ENCODE measurements around the gene FGD4. TPM values are rescaled to one million over a fixed set of nuclear protein-coding genes. Genes with fewer than 3 reads are reported as not detected.

Gene FGD4
- total and polyA plus RNA-seq, 2 donors from 2014 or later = 4.9 to 55.5 TPM

GRCh38 chr12:32366714-32367113 lies 32.6 kb upstream of the FGD4 start:
- peaks cover 0 to 9% (median 3%) of the 10 kb centered on the region in 3 donors for H3K4me1 ChIP-seq (ENCODE audit: control insufficient read depth in 2 of 3, insufficient read depth in 2 of 3, low read depth in 1 of 3, low read length in 3 of 3)
- H3K9me3 ChIP-seq (ENCODE audit: control insufficient read depth in 2 of 3, insufficient read depth in 1 of 3, low read length in 3 of 3) = no peaks in the 10 kb centered on the region
- peak; percentile 96 for FAIRE-seq
- no peaks in the 10 kb centered on the region for H3K36me3 ChIP-seq (ENCODE audit: control insufficient read depth in 2 of 3, insufficient read depth in 3 of 3, low read length in 3 of 3)
- H3K27ac ChIP-seq (ENCODE audit: low read depth in 2 of 2, low read length in 2 of 2) = no peak overlapping the region
- H3K4me3 ChIP-seq (ENCODE audit: low read length in 3 of 3) = no peak overlapping the region
- peak in 2 of 5 donors; percentile 54 to 61 for DNase-seq
- H3K27me3 ChIP-seq (ENCODE audit: control insufficient read depth, insufficient read depth, low read length) = no peaks in the 10 kb centered on the region
- H3K9ac ChIP-seq (ENCODE audit: low read length in 3 of 3) = no peak overlapping the region
- intact Hi-C loops (cut with DNase I) = loop anchor here (10.0 kb wide), 1 partner anchor 298 kb away; no protein-coding TSS in a partner anchor
- TF ChIP-seq CTCF (IDR thresholded peaks at IDR 0.05; ENCODE audit: borderline replicate concordance, extremely low read depth, insufficient read depth) = no peak

- intact Hi-C loops (cut with DNase I) = loop anchor here (10.0 kb wide), 1 partner anchor 297 kb away; no protein-coding TSS in a partner anchor
- FAIRE-seq (no peak), DNase-seq (peak in 3 of 5 donors; percentile 21 to 37 (median 30))
- no peaks in the 10 kb centered on the region for H3K9me3 ChIP-seq (ENCODE audit: control insufficient read depth in 2 of 3, insufficient read depth in 1 of 3, low read length in 3 of 3)
- no peak overlapping the region for H3K9ac ChIP-seq (ENCODE audit: low read length in 3 of 3)
- H3K4me3 ChIP-seq (ENCODE audit: low read length in 3 of 3) = no peak overlapping the region
- H3K27ac ChIP-seq (ENCODE audit: low read depth in 2 of 2, low read length in 2 of 2) = no peak overlapping the region
- H3K36me3 ChIP-seq (ENCODE audit: control insufficient read depth in 2 of 3, insufficient read depth in 3 of 3, low read length in 3 of 3) = no peaks in the 10 kb centered on the region
- TF ChIP-seq CTCF (IDR thresholded peaks at IDR 0.05; ENCODE audit: borderline replicate concordance, extremely low read depth, insufficient read depth) = no peak
- H3K27me3 ChIP-seq (ENCODE audit: control insufficient read depth, insufficient read depth, low read length) = no peaks in the 10 kb centered on the region
- peaks cover 0 to 9% (median 3%) of the 10 kb centered on the region in 3 donors for H3K4me1 ChIP-seq (ENCODE audit: control insufficient read depth in 2 of 3, insufficient read depth in 2 of 3, low read depth in 1 of 3, low read length in 3 of 3)
Observed at GRCh38 chr12:32367381-32367780, 32.0 kb upstream of the FGD4 start.

GRCh38 chr12:32369202-32369601 lies 30.2 kb upstream of the FGD4 start:
- intact Hi-C loops (cut with DNase I) = loop anchor here (10.0 kb wide), 1 partner anchor 296 kb away; no protein-coding TSS in a partner anchor
- H3K4me3 ChIP-seq (ENCODE audit: low read length in 3 of 3) = no peak overlapping the region
- H3K27me3 ChIP-seq (ENCODE audit: control insufficient read depth, insufficient read depth, low read length) = no peaks in the 10 kb centered on the region
- no peak for FAIRE-seq
- no peak overlapping the region for H3K27ac ChIP-seq (ENCODE audit: low read depth in 2 of 2, low read length in 2 of 2)
- no peak overlapping the region for H3K9ac ChIP-seq (ENCODE audit: low read length in 3 of 3)
- H3K9me3 ChIP-seq (ENCODE audit: control insufficient read depth in 2 of 3, insufficient read depth in 1 of 3, low read length in 3 of 3) = no peaks in the 10 kb centered on the region
- peaks cover 0 to 9% (median 3%) of the 10 kb centered on the region in 3 donors for H3K4me1 ChIP-seq (ENCODE audit: control insufficient read depth in 2 of 3, insufficient read depth in 2 of 3, low read depth in 1 of 3, low read length in 3 of 3)
- no peak for TF ChIP-seq CTCF (IDR thresholded peaks at IDR 0.05; ENCODE audit: borderline replicate concordance, extremely low read depth, insufficient read depth)
- no peaks in the 10 kb centered on the region for H3K36me3 ChIP-seq (ENCODE audit: control insufficient read depth in 2 of 3, insufficient read depth in 3 of 3, low read length in 3 of 3)
- no peak for DNase-seq

All from kidney (tissue), 14 donors.